Endometrial microvascular endothelial cells (primary cell): Measurements from ENCODE around the gene RBM4B. TPM values are rescaled to one million over a fixed set of nuclear protein-coding genes. Genes with fewer than 3 reads are reported as not detected.

Source experiments
- in situ Hi-C: cut with HindIII; loops from 2 replicates; pipeline ENCODE4 v1.10.0; 2017; ENCODE audit warnings: low sequenced_read_pairs, low pct_unique_long_range_greater_than_20kb; ENCODE audit errors: inconsistent ontology term
- total RNA-seq: library from RNA; depleted of rRNA; stranded (reverse); fragments of >200 nt; gene quantifications from one replicate; pipeline ENCODE4 v1.2.3, GENCODE V29; 2015; ENCODE audit errors: inconsistent ontology term

RBM4B gene
- total RNA-seq, 1 donor from 2014 or later: 17.7 TPM

- in situ Hi-C loops: loop anchor here (10.0 kb wide), 1 partner anchor 48 kb away; the partner anchor contains the start of gene RBM4B
These were observed 50.8 kb downstream of the RBM4B start for GRCh38 chr11:66626926-66627325.

GRCh38 chr11:66626382-66626781, 51.3 kb downstream of the RBM4B start:
- in situ Hi-C loops: loop anchor here (10.0 kb wide), 1 partner anchor 48 kb away; the partner anchor contains the start of gene RBM4B

GRCh38 chr11:66625752-66626149, 51.9 kb downstream of the RBM4B start:
- in situ Hi-C loops: loop anchor here (10.0 kb wide), 1 partner anchor 49 kb away; the partner anchor contains the start of gene RBM4B

DNA sequence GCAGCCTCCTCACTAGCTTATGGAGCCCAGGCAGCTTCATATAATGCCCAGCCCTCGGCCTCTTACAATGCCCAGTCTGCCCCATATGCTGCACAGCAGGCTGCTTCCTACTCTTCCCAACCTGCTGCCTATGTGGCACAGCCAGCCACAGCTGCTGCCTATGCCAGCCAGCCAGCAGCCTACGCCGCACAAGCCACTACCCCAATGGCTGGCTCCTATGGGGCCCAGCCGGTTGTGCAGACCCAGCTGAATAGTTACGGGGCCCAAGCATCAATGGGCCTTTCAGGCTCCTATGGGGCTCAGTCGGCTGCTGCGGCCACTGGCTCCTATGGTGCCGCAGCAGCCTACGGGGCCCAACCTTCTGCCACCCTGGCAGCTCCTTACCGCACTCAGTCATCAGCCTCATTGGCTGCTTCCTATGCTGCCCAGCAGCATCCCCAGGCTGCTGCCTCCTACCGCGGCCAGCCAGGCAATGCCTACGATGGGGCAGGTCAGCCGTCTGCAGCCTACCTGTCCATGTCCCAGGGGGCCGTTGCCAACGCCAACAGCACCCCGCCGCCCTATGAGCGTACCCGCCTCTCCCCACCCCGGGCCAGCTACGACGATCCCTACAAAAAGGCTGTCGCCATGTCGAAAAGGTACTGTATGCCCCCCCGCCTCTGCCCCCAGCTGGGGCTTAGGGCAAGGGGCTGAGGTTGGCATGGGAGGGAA, 52.5 kb downstream of the RBM4B start:
- in situ Hi-C loops: loop anchor here (10.0 kb wide), 1 partner anchor 50 kb away; the partner anchor contains the start of gene RBM4B

DNA sequence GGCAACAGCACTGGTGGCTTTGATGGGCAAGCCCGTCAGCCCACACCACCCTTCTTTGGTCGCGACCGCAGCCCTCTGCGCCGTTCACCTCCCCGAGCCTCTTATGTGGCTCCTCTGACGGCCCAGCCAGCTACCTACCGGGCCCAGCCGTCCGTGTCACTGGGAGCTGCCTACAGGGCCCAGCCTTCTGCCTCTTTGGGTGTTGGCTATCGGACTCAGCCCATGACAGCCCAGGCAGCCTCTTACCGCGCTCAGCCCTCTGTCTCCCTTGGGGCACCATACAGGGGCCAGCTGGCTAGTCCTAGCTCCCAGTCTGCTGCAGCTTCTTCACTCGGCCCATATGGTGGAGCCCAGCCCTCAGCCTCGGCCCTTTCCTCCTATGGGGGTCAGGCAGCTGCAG, 53.2 kb downstream of the RBM4B start:
- in situ Hi-C loops: loop anchor here (10.0 kb wide), 1 partner anchor 50 kb away; the partner anchor contains the start of gene RBM4B

DNA sequence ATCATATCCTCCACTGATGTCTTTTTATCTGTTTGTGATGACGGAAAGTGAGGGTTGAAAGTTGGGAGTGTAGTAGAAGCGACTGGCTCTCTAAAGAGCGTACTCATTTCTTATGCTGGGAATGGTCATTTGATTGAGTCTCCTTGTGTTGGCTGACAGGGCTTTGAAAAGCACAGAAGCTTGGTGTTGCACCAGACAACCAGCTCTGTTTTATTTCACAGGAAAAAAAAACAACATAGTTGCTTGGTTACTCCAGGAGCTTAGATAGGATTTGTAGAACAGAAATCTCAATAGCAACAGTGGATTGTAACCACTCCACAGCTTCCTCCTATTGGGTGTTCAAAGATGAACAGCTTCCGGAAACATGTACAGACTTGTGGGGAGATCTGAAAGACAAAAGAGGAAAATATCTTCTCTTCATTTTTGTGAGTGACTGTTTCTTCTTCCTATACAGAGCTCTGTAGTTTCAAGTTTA, 58.6 kb downstream of the RBM4B start:
- in situ Hi-C loops: no loop called here

DNA sequence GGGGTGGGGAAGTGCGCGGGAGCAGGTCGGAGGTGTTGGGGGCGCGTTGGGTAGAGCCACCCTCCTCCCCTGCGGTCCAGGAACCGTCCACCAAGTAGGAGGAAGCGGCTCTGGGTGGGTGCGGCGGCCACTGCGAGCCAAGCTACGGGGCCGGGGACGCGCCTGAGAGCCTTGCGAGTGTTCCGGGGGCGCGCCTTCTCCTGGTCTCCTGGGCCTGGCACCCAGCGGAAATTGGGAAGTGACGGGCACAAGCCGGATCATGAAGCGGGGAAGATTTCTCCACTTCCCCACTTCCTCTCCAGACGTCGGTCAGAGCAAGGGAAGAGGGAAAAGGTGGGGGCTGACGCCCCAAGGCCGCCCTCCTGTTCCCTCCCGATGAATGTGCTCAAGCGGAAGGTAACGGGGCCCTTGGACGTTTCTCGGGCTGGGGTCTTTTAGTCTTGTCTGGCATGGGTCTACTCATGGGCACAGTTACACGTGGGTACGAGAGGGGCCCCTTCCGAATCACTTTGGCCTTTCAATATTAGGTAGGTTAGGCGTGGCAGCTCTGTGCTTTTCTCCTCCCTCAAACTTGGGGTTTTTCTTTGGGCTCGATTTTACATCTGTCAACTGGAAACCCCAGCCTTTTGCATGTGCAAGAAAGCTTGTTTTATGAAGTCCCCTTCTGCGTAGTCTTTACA, 60.4 kb downstream of the RBM4B start:
- in situ Hi-C loops: no loop called here

GRCh38 chr11:66616379-66617154, 61.1 kb downstream of the RBM4B start, which contains the start of gene RBM14:
TSS of gene RBM14 (plus strand) at chr11:66616630. CDS start at chr11:66616721, 91 bp downstream.
- in situ Hi-C loops: no loop called here

Other genes with a start within 250 kb of the RBM4B start
- gene MRPL11, start 239.0 kb downstream of the RBM4B start, total RNA-seq: 77.6 TPM
- gene PELI3, start 211.0 kb downstream of the RBM4B start, total RNA-seq: 7.9 TPM
- 79.5 TPM for gene DPP3, start 197.5 kb downstream of the RBM4B start, total RNA-seq
- gene BBS1, start 167.3 kb downstream of the RBM4B start, total RNA-seq: 26.7 TPM
- gene ZDHHC24, start 131.8 kb downstream of the RBM4B start, total RNA-seq: 20.6 TPM
- not detected for gene ACTN3, start 131.0 kb downstream of the RBM4B start, total RNA-seq
- 17.6 TPM for gene CTSF, start 109.3 kb downstream of the RBM4B start, total RNA-seq
- 0.19 TPM for gene CCDC87, start 84.8 kb downstream of the RBM4B start, total RNA-seq
- 27.9 TPM for gene CCS, start 84.7 kb downstream of the RBM4B start, total RNA-seq
- gene RBM14, start 61.3 kb downstream of the RBM4B start, total RNA-seq: 74.4 TPM
- 135 TPM for gene RBM4, start 39.2 kb downstream of the RBM4B start, total RNA-seq
- gene SPTBN2, start 51.3 kb upstream of the RBM4B start, total RNA-seq: 59.2 TPM
- 27.9 TPM for gene RCE1, start 165.6 kb upstream of the RBM4B start, total RNA-seq
- gene LRFN4, start 179.2 kb upstream of the RBM4B start, total RNA-seq: 37.5 TPM